DMS153 treated with DMSO at 0.1 percent for 48 hours (cell line): Measurements from ENCODE around the gene PKD2.
"Not testable (repeated sequence)": the region's sequence is repeated elsewhere in the genome, so short reads cannot be mapped to it uniquely, and the experiment has no call there.

Source experiments
- DNase-seq: peaks from one replicate; lab custom pipeline; 2025; ENCODE audit not compliant: unreplicated experiment; lab: John Stamatoyannopoulos, UW

The PKD2 gene

DNA sequence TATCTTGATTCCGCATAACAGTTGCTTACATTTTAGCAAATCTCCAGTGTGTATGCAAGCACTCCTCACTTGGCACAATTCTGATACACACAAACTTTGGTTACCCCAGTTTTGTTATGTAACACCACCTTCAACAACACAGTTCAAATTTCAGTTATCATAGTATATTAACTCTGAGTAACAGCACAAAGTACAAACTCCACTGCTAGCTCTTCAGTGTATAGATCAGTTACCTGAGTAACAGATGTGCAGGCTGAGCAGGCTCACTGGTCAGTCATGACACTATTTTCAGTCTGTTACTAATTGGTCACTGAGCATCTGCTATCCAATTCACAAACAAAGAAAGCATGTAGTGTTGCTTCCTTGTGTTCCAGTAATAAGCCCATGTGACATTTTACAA is 55.4 kb downstream of the PKD2 start:
- no peak for DNase-seq

DNA sequence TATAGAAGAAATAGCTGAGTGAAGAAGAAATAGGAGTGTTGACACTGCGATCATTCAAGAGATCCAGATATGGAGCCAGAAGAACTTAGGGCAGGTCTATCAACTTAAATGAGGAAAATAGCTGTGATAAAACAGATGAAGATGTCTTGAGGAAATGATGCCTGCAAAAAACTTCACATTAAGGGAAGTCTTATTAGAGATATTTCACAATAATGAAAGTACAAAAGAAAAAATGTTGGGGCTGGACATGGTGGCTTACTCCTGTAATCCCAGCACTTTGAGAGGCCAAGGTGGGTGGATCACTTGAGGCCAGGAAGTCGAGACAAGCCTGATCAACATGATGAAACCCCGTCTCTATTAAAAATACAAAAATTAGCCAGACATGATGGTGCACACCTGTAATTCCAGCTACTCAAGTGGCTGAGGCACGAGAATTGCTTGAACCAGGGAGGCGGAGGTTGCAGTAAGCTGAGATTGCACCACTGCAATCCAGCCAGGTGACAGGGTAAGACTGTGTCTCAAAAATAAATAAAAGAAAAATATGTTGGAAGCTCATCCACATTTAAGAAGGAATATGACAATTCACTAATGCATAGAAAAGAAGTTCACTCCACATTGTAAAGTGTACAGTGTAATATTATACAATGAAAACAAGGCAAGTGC is 56.3 kb downstream of the PKD2 start:
- no peak for DNase-seq

DNA sequence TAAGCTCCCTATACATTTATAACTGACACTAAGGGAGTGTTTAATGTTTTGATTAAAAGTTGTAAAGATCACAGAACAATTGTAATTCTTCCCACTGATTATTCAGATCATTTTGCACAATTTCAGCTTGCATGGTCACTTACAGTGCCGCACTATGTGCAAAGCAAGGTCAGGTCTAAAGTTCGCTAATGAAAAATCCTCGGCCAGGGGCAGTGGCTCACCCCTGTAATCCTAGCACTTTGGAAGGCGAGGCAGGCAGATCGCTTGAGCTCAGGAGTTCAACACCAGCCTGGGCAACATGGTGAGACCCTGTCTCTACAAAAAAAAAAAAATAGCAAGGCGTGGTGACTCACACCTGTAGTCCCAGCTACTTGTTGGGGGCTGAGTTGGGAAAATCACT is 57.0 kb downstream of the PKD2 start:
- DNase-seq, result no peak

DNA sequence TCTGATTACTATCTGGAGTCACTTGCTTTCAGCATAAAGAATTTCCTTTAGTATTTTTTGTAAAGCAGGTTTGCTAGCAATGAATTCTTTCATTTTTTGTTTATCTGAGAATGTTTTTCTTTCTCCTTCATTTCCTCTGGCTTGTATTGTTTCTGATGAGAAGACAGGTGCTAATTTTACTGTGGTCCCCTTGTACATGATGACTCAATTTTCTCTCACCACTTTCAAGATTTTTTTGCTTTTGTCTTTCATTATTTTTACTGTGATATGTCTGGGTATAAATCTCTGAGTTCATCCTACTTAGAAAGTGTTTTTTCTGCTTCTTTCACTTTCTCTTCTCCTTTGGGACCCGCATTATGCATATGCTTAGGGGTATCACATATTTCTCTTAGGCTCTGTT is 62.6 kb downstream of the PKD2 start:
- no peak for DNase-seq

DNA sequence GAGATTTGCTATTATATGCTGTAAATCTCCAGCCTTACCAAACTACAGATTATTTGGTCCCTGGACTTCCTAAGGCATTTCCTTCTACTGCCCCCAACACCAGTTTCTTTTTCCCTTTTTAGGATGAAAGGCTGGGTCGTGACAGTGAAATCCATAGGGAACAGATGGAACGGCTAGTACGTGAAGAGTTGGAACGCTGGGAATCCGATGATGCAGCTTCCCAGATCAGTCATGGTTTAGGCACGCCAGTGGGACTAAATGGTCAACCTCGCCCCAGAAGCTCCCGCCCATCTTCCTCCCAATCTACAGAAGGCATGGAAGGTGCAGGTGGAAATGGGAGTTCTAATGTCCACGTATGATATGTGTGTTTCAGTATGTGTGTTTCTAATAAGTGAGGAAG is 67.9 kb downstream of the PKD2 start:
- no peak for DNase-seq

DNA sequence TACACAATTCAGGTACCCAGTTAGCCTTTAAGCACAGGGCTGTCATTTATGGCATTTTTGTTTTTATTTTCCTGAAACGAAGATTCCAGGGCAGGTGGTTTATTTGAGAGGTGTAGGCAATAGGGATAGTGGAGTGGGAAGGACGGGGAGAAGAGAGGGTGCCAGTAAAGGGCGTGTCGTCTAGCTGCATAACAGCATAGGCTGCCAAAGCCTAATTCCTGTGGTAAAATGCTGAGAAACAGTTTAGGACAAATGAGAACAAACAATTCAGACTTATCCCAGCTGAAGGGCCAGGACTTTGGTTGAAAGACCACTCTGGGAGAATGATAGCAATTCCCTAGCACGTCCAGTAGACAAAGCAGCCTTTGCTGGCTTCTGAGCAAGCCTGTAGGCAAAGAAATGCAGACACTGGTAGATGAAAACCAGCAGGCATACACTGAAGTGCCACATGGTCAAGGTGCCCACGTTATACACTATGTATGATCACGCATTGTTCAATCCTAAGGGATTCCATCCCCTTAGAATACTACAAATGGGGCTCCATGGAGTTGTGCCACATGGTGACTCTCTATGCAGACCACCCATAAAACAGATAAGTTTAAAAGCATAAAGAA is 70.6 kb downstream of the PKD2 start:
- no peak for DNase-seq

DNA sequence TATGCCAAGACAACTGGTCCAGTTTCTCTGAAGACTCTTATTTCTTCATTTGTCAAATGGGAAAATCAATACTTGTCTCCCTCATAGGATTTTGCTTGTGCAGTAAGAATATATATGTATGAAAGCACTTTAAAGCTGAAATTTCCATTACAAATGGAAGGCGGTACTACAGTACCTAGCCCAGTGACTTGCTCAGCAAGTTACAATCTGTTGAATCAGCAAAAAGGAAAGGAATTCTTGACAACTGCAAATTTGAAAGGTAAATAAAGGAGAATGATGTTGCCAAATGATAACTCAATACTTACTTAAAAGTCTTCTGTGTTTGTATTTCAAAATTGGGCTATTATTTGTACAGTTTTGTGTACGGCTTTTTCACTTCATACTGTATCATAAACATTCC is 71.1 kb downstream of the PKD2 start:
- DNase-seq, result no peak

DNA sequence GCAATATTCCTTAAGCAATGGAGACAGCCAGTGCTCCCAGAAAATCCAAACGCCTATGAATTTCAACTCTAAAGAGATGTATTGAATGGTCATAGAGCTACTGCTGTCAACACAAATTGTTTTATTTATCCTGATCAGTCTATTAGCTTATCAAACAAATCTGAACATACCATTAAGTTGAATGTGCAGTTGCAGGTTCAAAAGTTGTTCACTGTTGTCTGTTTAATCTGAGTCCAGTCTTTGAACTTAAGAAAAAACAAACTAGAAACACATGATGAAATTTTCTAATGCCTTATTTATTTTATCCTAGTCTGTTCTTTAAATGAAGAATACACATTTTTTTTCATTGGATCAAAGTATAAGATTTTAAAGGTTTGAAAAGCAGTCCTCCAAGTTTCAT is 73.2 kb downstream of the PKD2 start:
- DNase-seq, result no peak

DNA sequence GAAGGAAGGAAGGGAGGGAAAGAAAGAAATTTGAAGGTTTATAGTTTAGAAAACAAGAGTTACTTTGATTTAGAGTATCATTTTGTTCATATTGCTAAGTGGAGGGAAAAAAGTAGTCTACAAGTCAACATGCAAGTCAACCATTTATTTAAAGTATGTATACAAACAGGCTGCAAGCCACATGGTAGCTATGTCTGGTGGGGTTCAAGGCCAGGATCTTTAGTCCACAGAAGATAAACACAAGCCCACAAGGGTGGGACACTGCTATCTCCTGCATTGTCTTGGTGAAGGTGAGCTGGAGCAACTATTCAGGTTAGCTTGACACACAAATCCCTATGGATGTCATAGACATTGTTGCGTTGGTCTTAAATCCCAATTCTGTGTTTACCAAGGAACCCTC is 79.6 kb downstream of the PKD2 start:
- no peak for DNase-seq

DNA sequence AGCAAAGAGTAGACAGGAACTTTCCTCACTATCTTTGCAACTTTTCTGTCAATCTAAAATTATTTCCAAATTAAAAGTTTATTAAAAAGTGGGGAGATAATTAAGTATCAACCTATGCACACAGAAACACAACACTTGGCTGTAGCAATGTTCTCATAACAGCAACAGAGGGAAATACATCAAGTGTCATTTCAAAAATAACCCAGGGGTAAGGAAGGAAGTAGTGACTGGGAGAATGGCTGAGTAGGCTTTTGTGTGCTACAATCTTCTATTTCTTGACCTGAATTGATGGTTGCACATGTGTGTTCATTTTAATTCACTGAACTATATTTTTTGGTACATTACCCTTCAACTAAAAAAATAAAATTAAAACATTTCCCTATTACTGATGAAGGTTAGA is 83.5 kb downstream of the PKD2 start:
- no peak for DNase-seq

DNA sequence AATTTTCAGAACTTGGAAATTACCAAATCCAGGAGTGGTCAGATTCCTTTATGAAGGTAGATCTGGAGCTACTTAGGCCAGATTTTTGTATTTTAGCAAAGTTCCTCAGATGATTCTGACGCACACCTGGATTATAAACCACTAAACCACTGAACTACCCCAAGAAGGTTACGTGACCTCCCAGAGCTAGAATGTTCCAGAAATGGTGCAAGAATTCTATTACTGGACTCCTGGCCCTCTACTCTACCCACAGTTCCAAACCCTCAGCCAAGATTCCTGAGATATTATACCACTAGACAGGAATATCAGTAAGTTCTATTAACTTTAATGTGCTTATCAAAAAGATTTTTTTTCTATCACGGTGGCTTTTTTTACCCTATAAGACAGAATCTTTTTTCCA is 83.9 kb downstream of the PKD2 start:
- DNase-seq, result no peak

DNA sequence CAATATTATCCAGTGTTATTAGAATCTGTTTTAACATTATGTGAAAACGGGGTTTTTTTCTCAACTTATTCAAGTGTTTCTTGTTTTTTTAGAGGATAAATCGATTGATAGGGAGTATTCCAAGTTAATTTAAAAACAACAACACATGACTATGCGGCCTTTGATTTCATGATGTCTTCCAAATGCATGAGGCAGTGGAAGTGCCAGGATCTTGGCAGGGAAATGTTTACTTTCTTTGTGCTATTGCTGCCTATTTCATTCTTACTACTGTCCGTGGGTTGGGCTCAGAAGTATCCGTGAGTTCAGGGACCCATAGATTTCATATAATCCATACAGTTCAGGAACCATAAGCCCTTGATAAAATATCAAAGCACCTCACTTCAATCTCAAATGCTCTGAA is 86.4 kb downstream of the PKD2 start:
- no peak for DNase-seq

DNA sequence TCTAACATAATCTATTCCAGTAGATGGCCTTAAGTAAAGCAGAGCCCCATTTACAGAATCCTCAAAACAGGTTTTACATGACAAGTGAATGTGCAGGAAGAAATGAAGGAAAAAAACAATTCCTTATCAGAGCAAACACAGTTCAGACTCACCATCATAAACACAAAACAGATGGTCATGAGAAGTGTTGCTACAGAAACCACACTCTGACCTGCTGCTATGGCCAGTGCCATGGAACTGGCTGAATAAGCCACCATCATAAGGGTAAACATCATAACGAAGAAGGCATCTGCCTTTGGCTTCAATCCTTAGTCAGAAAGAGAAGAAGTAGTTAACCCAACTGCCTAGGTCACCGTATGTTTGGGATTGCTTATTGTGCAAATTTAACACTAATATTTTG is 89.9 kb downstream of the PKD2 start:
- DNase-seq, result no peak

DNA sequence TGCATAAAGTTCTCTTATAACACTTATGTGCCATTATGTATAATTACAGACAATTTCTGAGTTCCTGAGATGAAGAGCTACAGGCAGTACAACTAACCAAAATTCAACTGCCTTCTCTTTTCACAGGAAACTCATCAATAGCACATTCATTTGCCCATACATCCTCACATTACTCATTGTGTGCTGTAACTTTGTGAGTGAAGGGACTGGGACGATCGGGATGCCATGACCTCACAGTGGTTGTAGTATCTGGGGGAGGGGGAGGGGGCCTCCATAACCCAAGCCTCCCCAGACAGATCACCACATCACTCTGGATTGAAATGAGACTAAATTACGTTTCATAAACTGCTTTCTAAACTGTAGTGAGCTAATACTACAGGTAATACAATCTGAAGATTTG is 90.3 kb downstream of the PKD2 start:
- no peak for DNase-seq

DNA sequence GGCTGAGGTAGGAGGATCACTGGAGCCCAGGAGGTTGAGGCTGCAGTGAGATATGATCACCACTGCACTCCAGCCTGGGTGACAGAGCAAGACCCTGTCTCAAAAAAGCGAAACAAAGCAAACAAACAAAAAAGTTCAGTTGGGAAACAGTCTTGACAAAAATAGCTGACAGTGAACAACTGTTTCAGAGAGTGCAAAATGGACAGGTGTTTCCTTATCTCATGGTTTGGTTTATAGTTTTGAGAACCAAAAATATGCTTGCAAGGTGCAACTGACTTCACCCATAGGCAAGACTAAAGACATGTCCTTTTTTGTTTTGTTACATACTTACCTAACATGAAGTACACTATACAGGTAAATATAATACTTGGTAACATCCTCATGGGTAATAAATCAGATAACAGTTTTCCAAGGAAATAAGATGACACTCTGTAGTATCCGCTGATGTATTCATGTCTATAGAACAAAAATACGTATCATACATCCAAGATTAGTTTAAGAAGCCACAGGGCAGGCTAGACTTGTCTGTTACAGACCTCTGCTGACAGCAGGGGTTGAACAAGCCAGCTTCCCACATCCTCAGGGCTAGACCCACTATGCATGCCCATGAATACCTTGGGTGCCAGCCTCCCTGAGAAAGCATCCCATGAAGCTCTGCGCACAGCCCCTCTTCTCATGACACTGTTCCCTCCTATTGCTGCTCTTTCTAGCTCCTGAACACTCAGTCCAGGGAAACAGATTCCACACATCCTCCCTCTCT is 91.7 kb downstream of the PKD2 start:
- no peak for DNase-seq

DNA sequence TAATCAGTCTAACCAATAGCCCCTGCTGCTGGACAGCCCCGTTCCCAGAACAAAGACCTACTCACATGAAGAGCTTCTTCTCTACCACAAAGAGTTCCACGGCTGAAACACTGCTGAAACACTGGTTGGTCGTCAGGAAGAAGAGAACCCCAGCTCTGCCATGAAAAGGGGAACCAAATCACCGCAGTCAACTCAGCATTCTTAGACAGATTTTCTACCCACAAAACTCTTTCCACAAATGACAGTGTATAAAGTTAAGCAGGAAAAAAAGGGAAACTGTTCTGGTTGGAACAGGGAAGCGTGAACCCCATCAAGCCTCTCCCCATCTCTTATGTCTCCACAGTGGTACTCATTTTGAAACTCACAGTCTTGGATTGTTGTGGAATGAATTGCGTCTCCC is 93.7 kb downstream of the PKD2 start:
- DNase-seq, result no peak

DNA sequence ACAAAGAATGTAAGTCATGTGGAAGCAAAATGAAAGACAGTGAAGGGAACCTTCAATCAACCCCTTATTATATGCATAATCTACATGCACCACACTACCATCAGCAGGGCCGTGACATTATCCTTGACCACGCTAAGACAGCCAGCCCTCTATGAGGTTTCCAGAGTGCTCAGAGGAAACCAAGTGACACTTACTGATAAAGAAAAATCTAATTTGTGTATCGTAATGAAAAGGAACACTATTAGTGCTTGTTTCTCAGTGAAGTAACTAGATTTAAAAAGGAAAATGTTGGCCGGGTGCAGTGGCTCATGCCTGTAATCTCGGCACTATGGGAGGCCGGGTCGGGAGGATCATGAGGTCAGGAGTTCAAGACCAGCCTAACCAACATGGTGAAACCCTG is 94.6 kb downstream of the PKD2 start:
- no peak for DNase-seq

DNA sequence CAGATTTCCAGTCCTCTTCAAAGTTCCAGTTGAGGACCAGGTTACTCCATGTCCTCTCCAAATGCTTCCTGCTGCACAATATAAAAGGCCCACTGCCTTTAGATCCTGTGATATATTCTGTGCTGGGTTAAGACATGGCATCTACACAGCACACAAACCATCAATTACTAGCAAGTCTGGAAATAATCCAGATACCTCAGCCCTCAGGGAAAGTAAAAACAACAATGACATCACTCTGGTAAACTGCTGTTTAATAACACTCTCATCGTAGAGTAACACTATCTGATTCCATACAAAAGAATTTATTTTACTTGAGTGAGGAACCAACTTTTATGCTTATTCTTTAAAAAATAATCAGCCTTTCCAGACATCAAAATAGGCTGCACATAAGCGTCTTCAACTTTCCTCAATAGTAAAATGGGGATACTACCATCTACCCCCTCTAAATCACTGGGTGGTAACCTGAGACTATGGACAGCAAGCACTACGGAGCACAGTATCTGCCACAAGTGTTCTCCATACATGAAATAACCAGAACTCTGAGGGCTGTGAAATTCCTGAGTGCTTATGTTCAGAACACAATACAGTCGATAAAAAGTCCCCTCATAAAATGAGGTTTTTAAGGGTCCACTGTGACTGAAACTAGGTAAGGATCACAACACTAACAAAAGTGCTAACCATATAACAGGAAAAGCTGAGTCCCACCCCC is 97.6 kb downstream of the PKD2 start:
- DNase-seq, result no peak

DNA sequence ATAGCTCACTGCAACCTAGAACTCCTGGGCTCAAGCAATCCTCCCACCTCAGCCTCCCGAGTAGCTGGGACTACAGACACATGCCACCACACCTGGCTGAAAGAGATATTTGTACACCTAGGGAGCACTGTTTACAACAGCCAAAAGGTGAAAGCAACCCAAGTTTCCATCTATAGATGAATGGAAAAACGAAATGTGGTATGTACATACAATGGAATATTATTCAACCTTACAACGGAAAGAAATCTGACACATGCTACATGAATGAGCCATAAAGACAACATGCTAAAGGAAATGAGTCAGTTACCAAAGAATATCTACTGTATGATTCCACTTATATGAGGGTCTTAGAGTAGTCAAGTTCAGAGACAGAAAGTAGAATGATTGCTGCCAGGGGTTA is 98.8 kb downstream of the PKD2 start:
- no peak for DNase-seq

DNA sequence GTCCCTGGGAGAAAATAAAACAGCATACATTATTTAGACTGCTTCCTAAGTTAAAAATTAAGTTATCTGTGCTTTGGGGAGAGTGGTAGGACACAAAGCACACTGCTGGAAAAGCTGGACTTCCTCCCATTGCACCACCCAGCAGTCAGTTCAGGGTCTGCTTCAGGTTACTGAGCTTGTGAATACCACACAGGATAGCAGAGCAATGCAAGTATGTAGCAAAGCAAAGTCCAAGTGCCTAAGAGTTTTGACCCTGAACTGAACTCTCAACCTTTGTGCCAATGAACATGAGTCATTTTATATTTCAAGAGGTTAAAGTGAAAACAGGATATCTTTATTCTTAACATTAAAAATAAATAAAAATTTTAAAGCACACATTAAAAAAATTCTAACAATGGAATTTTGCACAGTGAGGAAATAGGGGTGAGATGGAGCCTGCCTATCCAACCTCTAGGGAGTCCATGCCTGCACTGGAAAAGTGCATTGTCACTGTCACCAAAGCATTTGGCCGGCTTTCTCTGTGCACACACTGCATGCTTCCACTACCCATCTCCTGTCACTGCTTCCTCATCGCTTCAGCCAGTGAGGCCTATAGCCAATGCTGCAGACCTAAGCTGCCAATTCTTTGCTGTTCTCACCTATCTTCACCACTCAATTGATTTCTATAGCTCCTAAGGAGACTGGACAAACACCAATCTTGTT is 100.1 kb downstream of the PKD2 start:
- DNase-seq, result no peak

DNA sequence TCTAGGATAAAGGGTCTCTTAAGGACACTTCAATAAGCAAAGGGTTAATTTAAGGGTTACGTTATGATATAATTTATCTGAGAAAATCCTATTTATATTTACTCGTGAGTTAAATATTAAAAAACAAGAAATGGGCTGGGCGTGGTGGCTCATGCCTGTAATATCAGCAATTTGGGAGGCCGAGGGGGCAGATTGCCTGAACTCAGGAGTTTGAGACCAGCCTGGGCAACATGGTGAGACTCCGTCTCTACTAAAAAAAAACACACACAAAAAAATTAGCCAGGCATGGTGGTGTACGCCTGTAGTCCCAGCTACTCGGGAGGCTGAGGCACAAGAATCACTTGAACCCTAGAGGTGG is 100.7 kb downstream of the PKD2 start:
- DNase-seq, result not testable (repeated sequence)
